SK-N-SH treated with all-trans-retinoic acid at 6 μM for 48 hours (cell line): ENCODE data around the gene LSR.
A peak's percentile ranks its signal among the peaks of the same experiment; 100 is the strongest.

Source experiments
- ATAC-seq: fragments of 200-7000 bp; cut with Tn5 transposase; 3 replicates; pipeline ENCODE4 v1.9.1; 2020; ENCODE audit warnings: mild to moderate bottlenecking, moderate library complexity
- ARNTL ChIP-seq: fragments of 450-650 bp; formaldehyde crosslinking; IDR thresholded peaks from 2 replicates; pipeline ENCODE4 v1.5.0; 2020; ENCODE audit warnings: low read depth, mild to moderate bottlenecking, moderate library complexity, borderline replicate concordance
- BACH2 ChIP-seq: fragments of 250-450 bp; sonication (Bioruptor Pico); IDR thresholded peaks from 2 replicates; pipeline ENCODE4 v1.9.0; 2021; ENCODE audit warnings: mild to moderate bottlenecking, borderline replicate concordance
- CSDC2 ChIP-seq: fragments of 250-450 bp; sonication (Bioruptor Pico); IDR thresholded peaks from 2 replicates; pipeline ENCODE4 v1.5.0; 2020; ENCODE audit warnings: mild to moderate bottlenecking, moderate library complexity
- ESRRG ChIP-seq: fragments of 250-450 bp; sonication (Bioruptor Pico); IDR thresholded peaks from 2 replicates; pipeline ENCODE4 v1.6.1; 2021; ENCODE audit warnings: mild to moderate bottlenecking
- GLIS3 ChIP-seq: fragments of 250-450 bp; sonication (Bioruptor Pico); IDR thresholded peaks from 2 replicates; pipeline ENCODE4 v1.5.0; 2020; ENCODE audit warnings: mild to moderate bottlenecking, moderate library complexity
- ISL1 ChIP-seq: fragments of 250-450 bp; sonication (Bioruptor Pico); IDR thresholded peaks from 2 replicates; pipeline ENCODE4 v2.1.2; 2022; ENCODE audit warnings: mild to moderate bottlenecking, moderate library complexity
- OSR1 ChIP-seq: fragments of 250-450 bp; sonication (Bioruptor Pico); IDR thresholded peaks from 2 replicates; pipeline ENCODE4 v1.8.0; 2022; ENCODE audit warnings: moderate library complexity, mild to moderate bottlenecking, inconsistent platforms
- PPARA ChIP-seq: fragments of 250-450 bp; sonication (Bioruptor Pico); IDR thresholded peaks from 2 replicates; pipeline ENCODE4 v1.5.0; 2020; ENCODE audit warnings: mild to moderate bottlenecking, borderline replicate concordance
- RARB ChIP-seq: fragments of 250-450 bp; sonication (Bioruptor Pico); IDR thresholded peaks from 2 replicates; pipeline ENCODE4 v1.8.0; 2021; ENCODE audit warnings: mild to moderate bottlenecking, moderate library complexity
- SNAI2 ChIP-seq: fragments of 250-450 bp; sonication (Bioruptor Pico); IDR thresholded peaks from 2 replicates; pipeline ENCODE4 v1.5.0; 2020; ENCODE audit warnings: mild to moderate bottlenecking, moderate library complexity
- TCF4 ChIP-seq: fragments of 250-450 bp; sonication (Bioruptor Pico); IDR thresholded peaks from 2 replicates; pipeline ENCODE4 v1.8.0; 2021; ENCODE audit warnings: mild to moderate bottlenecking, moderate library complexity, borderline replicate concordance
- TOX ChIP-seq: fragments of 250-450 bp; sonication (Bioruptor Pico); IDR thresholded peaks from 2 replicates; pipeline ENCODE4 v1.8.0; 2021; ENCODE audit warnings: mild to moderate bottlenecking, moderate library complexity, borderline replicate concordance
- ZFP30 ChIP-seq: fragments of 450-650 bp; formaldehyde crosslinking; IDR thresholded peaks from 2 replicates; pipeline ENCODE4 v1.5.0; 2022; ENCODE audit warnings: mild to moderate bottlenecking, moderate library complexity
- ZNF565 ChIP-seq: fragments of 450-650 bp; formaldehyde crosslinking; conservative IDR thresholded peaks from 2 replicates; pipeline ENCODE4 v1.5.0; 2020; ENCODE audit warnings: low read depth, mild to moderate bottlenecking, moderate library complexity
- ZNF70 ChIP-seq: fragments of 450-650 bp; formaldehyde crosslinking; IDR thresholded peaks from 2 replicates; pipeline ENCODE4 v1.5.0; 2020; ENCODE audit warnings: mild to moderate bottlenecking, moderate library complexity
- ZNF8 ChIP-seq: fragments of 450-650 bp; formaldehyde crosslinking; IDR thresholded peaks from 2 replicates; pipeline ENCODE4 v1.5.0; 2020; ENCODE audit warnings: mild to moderate bottlenecking, moderate library complexity
- TF ChIP-seq, protein P1 (sequence below): fragments of 250-450 bp; sonication (Bioruptor Pico); IDR thresholded peaks from 2 replicates; pipeline ENCODE4 v1.5.1; 2020; ENCODE audit warnings: low read depth, mild to moderate bottlenecking, moderate library complexity
- TF ChIP-seq, protein P2 (sequence below): fragments of 250-450 bp; sonication (Bioruptor Pico); IDR thresholded peaks from 2 replicates; pipeline ENCODE4 v1.8.0; 2020; ENCODE audit warnings: mild to moderate bottlenecking, moderate library complexity, borderline replicate concordance
- TF ChIP-seq, protein P3 (sequence below): fragments of 250-450 bp; sonication (Bioruptor Pico); IDR thresholded peaks from 2 replicates; pipeline ENCODE4 v1.8.0; 2021; ENCODE audit warnings: low read depth, mild to moderate bottlenecking, moderate library complexity, borderline replicate concordance
- TF ChIP-seq, protein P4 (sequence below): fragments of 250-450 bp; sonication (Bioruptor Pico); IDR thresholded peaks from 2 replicates; pipeline ENCODE4 v1.5.0; 2020; ENCODE audit warnings: mild to moderate bottlenecking, moderate library complexity

Gene LSR

DNA sequence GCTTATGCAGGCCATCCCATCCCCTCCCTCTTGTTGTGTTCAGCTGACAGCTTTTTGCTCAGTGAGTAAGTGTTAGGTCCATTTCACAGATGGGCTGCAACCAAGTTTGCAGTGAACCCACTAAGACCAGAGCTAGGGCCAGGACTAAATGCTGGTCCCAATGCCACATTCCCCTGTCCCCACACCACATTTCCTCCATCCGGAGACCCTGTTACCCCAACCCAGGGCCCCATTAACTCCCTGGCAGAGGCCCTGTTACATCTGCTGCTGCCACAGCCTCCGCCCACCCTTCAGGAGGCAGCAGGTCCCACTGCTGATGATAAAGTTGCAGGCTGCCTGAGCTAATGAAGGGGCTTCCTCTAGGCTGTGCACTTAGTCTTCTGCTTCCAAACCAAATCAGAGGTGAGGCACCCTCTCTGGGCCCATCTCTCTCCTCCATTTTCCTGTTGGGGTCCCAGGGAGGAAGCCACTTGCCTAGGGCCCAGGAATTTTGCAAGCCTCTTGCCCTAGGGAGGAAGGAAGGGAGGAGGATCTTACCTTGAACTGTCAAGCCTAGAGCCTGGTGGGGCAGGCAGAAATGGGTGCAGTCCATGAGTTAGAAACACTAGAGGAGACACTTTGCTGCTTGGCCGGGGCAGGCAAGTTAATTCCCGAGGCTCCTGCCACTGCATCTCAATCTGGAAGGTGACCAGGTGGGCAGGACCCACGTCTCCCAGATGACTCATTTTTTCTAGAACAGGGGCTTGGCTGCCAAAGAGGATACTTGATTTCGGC is 16.5 kb downstream of the LSR start (continued):
- no peak for TF ChIP-seq CSDC2

DNA sequence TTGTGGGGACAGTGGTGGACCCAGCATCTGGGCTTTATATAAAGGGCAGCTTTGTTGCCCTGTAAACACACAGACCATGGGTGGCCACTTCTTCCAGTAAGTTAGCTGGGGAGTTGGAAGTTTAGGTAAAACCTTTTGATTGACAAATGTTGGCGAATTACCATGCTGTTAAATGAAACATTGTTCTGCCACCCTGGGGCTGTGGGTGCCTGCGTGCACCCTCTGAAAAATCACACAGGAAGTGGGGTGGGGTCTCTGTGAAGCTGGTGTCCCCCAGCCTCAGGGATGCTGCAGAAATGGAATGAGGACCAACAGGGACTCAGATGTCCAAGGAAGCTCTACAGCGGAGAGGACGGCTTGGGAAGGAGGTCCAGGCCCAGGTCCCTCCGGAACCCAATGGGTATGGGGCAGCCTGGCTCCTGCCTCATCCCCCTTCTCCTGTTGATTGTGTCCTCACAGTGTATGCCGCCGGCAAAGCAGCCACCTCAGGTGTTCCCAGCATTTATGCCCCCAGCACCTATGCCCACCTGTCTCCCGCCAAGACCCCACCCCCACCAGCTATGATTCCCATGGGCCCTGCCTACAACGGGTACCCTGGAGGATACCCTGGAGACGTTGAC is 17.2 kb downstream of the LSR start:
- TF ChIP-seq TCF4 (CRISPR knock-in tag) = no peak
- no peak for TF ChIP-seq ZNF70
- no peak for TF ChIP-seq OSR1 (CRISPR knock-in tag)
- TF ChIP-seq, protein P1, sequence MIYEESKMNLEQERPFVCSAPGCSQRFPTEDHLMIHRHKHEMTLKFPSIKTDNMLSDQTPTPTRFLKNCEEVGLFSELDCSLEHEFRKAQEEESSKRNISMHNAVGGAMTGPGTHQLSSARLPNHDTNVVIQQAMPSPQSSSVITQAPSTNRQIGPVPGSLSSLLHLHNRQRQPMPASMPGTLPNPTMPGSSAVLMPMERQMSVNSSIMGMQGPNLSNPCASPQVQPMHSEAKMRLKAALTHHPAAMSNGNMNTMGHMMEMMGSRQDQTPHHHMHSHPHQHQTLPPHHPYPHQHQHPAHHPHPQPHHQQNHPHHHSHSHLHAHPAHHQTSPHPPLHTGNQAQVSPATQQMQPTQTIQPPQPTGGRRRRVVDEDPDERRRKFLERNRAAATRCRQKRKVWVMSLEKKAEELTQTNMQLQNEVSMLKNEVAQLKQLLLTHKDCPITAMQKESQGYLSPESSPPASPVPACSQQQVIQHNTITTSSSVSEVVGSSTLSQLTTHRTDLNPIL = no peak
- TF ChIP-seq RARB (CRISPR knock-in tag) = no peak
- no peak for TF ChIP-seq PPARA
- no peak for TF ChIP-seq BACH2 (CRISPR knock-in tag)
- no peak for TF ChIP-seq GLIS3 (CRISPR knock-in tag)
- TF ChIP-seq ZNF8 = no peak
- no peak for TF ChIP-seq ZNF565
- no peak for TF ChIP-seq ISL1 (CRISPR knock-in tag)
- TF ChIP-seq, protein P2, sequence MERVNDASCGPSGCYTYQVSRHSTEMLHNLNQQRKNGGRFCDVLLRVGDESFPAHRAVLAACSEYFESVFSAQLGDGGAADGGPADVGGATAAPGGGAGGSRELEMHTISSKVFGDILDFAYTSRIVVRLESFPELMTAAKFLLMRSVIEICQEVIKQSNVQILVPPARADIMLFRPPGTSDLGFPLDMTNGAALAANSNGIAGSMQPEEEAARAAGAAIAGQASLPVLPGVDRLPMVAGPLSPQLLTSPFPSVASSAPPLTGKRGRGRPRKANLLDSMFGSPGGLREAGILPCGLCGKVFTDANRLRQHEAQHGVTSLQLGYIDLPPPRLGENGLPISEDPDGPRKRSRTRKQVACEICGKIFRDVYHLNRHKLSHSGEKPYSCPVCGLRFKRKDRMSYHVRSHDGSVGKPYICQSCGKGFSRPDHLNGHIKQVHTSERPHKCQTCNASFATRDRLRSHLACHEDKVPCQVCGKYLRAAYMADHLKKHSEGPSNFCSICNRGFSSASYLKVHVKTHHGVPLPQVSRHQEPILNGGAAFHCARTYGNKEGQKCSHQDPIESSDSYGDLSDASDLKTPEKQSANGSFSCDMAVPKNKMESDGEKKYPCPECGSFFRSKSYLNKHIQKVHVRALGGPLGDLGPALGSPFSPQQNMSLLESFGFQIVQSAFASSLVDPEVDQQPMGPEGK (CRISPR knock-in tag) = no peak
- TF ChIP-seq TOX (CRISPR knock-in tag) = no peak
- no peak for TF ChIP-seq ZFP30
- TF ChIP-seq SNAI2 = no peak
- TF ChIP-seq ESRRG (CRISPR knock-in tag) = no peak
- no peak for ATAC-seq

DNA sequence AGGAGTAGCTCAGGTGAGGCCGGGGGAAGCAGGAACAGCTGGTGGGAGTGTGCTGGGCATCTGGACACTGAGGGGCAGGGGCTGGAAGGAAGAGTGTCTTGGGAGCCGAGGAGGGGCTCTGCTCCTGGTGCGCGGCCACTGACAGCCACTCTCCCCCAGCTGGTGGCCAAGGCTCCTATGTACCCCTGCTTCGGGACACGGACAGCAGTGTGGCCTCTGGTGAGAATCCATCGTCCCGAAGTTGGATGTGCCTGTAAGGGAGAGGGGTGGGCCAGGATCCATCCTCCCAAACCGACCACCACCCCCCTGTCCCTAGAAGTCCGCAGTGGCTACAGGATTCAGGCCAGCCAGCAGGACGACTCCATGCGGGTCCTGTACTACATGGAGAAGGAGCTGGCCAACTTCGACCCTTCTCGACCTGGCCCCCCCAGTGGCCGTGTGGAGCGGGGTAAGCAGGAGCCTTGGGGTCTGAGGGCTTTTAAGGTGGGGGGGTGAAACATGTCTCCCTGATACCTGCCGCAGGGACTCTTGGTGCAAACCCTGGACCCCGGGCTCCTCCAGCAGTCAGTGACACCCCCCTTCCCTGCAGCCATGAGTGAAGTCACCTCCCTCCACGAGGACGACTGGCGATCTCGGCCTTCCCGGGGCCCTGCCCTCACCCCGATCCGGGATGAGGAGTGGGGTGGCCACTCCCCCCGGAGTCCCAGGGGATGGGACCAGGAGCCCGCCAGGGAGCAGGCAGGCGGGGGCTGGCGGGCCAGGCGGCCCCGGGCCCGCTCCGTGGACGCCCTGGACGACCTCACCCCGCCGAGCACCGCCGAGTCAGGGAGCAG is 17.9 kb downstream of the LSR start:
- TF ChIP-seq ARNTL (no peak), ZNF8 (no peak), BACH2 (CRISPR knock-in tag) (no peak), CSDC2 (no peak), ZNF70 (no peak), PPARA (no peak), GLIS3 (CRISPR knock-in tag) (no peak)
- TF ChIP-seq, protein P1 = no peak
- TF ChIP-seq, protein P3, sequence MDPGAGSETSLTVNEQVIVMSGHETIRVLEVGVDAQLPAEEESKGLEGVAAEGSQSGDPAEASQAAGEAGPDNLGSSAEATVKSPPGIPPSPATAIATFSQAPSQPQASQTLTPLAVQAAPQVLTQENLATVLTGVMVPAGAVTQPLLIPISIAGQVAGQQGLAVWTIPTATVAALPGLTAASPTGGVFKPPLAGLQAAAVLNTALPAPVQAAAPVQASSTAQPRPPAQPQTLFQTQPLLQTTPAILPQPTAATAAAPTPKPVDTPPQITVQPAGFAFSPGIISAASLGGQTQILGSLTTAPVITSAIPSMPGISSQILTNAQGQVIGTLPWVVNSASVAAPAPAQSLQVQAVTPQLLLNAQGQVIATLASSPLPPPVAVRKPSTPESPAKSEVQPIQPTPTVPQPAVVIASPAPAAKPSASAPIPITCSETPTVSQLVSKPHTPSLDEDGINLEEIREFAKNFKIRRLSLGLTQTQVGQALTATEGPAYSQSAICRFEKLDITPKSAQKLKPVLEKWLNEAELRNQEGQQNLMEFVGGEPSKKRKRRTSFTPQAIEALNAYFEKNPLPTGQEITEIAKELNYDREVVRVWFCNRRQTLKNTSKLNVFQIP (CRISPR knock-in tag) = no peak
- TF ChIP-seq, protein P4, sequence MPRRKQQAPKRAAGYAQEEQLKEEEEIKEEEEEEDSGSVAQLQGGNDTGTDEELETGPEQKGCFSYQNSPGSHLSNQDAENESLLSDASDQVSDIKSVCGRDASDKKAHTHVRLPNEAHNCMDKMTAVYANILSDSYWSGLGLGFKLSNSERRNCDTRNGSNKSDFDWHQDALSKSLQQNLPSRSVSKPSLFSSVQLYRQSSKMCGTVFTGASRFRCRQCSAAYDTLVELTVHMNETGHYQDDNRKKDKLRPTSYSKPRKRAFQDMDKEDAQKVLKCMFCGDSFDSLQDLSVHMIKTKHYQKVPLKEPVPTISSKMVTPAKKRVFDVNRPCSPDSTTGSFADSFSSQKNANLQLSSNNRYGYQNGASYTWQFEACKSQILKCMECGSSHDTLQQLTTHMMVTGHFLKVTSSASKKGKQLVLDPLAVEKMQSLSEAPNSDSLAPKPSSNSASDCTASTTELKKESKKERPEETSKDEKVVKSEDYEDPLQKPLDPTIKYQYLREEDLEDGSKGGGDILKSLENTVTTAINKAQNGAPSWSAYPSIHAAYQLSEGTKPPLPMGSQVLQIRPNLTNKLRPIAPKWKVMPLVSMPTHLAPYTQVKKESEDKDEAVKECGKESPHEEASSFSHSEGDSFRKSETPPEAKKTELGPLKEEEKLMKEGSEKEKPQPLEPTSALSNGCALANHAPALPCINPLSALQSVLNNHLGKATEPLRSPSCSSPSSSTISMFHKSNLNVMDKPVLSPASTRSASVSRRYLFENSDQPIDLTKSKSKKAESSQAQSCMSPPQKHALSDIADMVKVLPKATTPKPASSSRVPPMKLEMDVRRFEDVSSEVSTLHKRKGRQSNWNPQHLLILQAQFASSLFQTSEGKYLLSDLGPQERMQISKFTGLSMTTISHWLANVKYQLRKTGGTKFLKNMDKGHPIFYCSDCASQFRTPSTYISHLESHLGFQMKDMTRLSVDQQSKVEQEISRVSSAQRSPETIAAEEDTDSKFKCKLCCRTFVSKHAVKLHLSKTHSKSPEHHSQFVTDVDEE (CRISPR knock-in tag) = no peak
- TF ChIP-seq, protein P2 (CRISPR knock-in tag) = no peak
- TF ChIP-seq, all 23 proteins: peak for 0
- ATAC-seq = peak; percentile 28
